Muscle layer of duodenum (tissue), 2 donors: ENCODE results near the gene OR2W1.

Experiments
- H3K27ac ChIP-seq: one replicate; pipeline ENCODE4 v1.7.0; 2013; ENCODE audit warnings: mild to moderate bottlenecking, low read length
- H3K27me3 ChIP-seq: one replicate; pipeline ENCODE4 v1.7.0; 2013; ENCODE audit warnings: low read depth, mild to moderate bottlenecking, control low read depth, low read length
- H3K36me3 ChIP-seq, 2 donors: one replicate each; pipeline ENCODE4 v1.7.0; 2013; ENCODE audit warnings: low read length in 2 of 2, control low read depth in 1 of 2, mild to moderate bottlenecking in 1 of 2; ENCODE audit not compliant: insufficient read depth in 2 of 2, control insufficient read depth in 1 of 2
- H3K4me1 ChIP-seq, 2 donors: one replicate each; pipeline ENCODE4 v1.7.0; 2013; ENCODE audit warnings: low read length in 2 of 2, mild to moderate bottlenecking in 2 of 2, control low read depth in 1 of 2, moderate library complexity in 1 of 2; ENCODE audit not compliant: insufficient read depth in 2 of 2, control insufficient read depth in 1 of 2
- H3K4me3 ChIP-seq, 2 donors: one replicate each; pipeline ENCODE4 v1.7.0; 2013; ENCODE audit warnings: low read length in 2 of 2, low read depth in 1 of 2, mild to moderate bottlenecking in 1 of 2
- H3K9me3 ChIP-seq, 2 donors: one replicate each; pipeline ENCODE4 v1.7.0; 2013; ENCODE audit warnings: low read length in 2 of 2, control low read depth in 1 of 2, mild to moderate bottlenecking in 1 of 2; ENCODE audit not compliant: control insufficient read depth in 1 of 2
- donor health status: healthy.

OR2W1 gene

GRCh38 chr6:28995093-28995650 lies 49.8 kb downstream of the OR2W1 start:
- Histone ChIP-seq H3K4me1 (no peaks in the 10 kb centered on the region), H3K9me3 (peaks cover 0 to 2% of the 10 kb centered on the region in 2 donors), H3K4me3 (no peak overlapping the region), H3K27ac (no peak overlapping the region), H3K27me3 (no peaks in the 10 kb centered on the region), H3K36me3 (no peaks in the 10 kb centered on the region)
